ENCODE measurements around the gene KRTAP1-4.
"Not testable (repeated sequence)": the region's sequence is repeated elsewhere in the genome, so short reads cannot be mapped to it uniquely, and the experiment has no call there.

KRTAP1-4 gene

DNA sequence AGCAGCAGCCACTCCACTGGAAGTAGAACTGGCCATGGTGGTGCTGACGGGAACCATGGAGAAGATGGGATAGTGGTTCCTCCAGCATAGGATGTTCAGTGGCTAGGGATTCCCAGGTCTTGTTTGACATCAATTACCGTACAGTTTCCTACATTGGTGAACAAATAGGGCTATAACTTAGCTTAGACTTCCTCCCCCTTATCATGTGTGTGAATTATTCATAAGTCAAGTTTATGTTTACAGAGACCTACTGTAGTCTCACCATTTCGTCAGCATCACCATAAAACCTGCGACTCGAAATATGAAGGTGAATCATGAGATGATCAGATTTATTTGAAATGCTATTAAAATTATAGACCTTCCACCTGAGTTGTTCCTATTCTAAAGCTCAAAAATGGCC, 28.7 kb upstream of the KRTAP1-4 start:
- H3K4me3 ChIP-seq (ENCODE audit: low read length): no peak overlapping the region
- TF ChIP-seq ZNF274 (IDR thresholded peaks at IDR 0.05; ENCODE audit: low read depth, low read length): no peak

DNA sequence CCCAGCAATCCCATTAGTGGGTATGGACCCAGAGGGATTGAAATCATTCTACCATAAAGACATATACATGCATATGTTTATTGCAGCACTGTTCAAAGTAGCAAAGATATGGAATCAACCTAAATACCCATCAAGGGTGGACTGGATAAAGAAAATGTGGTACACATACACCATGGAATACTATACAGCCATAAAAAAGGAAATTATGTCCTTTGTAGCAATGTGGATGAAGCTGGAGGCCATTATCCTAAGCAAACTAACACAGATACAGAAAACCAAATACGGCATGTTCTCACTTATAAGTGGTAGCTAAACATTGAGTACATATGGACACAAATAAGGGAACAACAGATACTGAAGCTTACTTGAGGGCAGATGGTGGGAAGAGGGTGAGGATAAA, 27.6 kb upstream of the KRTAP1-4 start:
- TF ChIP-seq ZNF274 (IDR thresholded peaks at IDR 0.05; ENCODE audit: low read depth, low read length): no peak
- no peak overlapping the region for H3K4me3 ChIP-seq (ENCODE audit: low read length)

DNA sequence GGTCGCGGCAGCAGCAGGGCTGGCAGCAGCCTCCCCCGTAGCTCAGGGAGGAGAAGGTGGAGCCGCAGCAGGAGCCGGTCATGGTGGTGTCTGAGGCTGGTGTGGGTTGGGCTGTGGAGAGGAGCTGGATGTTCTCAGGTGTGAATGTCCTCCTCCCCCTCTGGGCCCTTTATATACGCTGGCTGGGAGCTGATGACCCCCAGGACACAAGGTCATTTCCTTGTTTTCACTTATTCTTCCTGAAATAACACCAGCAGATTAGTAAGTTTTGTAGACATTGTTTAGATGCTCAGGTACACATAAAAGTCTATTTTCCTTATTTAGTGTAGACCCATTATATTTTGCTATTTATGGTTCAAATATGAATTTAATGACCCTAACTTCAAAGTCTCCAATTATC, 25.1 kb upstream of the KRTAP1-4 start, which contains the start of gene KRTAP2-2:
Gene KRTAP2-2, minus strand, starts transcription at position 101 of the 400 bp plus-strand sequence. Its CDS starts 19 bp downstream, at position 82.
- not testable (repeated sequence) for H3K4me3 ChIP-seq (ENCODE audit: low read length)

DNA sequence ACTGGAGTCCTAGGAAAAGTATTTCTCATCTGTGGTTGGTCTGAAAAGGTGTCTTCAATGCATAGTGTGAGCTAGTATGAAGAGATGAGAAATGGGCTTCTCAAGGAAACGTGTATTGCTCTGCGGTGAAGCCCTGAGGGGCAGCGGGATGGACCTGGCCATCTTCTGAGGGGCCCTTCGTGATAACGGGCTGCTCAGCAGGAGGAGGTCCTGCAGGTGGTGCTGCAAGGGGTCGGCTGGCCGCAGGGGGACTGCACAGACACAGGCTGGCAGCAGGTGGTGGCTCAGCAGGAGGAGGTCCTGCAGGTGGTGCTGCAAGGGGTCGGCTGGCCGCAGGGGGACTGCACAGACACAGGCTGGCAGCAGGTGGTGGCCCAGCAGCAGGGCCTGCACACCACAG, 24.6 kb upstream of the KRTAP1-4 start:
- not testable (repeated sequence) for H3K4me3 ChIP-seq (ENCODE audit: low read length)

DNA sequence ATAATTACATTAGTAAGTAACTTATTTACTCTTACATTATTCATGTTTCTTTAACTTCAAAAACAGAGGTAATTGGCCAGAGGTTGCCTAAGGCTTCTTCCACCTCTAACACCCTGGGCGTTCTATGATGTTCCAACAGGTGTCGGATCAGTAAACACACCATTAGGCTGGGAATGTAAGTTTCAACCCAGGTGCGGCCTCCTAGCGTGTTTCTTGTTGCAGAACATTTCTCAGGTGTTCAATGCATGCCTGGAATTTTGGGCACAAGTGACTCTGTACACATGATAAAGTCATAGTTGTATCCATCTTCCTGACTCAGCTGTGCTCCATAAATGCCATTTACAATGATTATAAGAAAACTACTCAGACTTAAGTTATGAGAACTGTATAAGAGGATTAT, 24.0 kb upstream of the KRTAP1-4 start:
- TF ChIP-seq ZNF274 (IDR thresholded peaks at IDR 0.05; ENCODE audit: low read depth, low read length): no peak
- no peak overlapping the region for H3K4me3 ChIP-seq (ENCODE audit: low read length)

DNA sequence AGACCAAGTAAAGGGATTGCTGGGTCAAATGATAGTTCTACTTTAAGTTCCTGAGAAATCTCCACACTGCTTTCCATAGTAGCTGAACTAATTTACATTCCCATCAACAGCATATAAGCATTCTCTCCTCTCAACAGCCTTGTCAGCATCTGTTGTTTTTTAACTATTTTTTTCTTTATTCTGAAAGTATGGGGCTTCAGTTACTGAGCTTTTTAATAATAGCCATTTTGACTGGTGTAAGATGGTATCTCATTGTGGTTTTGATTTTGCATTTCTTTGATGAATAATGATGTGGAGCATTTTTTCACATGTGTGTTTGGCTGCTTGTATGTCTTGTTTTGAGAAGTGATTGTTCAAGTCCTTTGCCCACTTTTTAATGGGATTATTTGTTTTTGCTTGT, 22.6 kb upstream of the KRTAP1-4 start:
- no peak for TF ChIP-seq ZNF274 (IDR thresholded peaks at IDR 0.05; ENCODE audit: low read depth, low read length)

DNA sequence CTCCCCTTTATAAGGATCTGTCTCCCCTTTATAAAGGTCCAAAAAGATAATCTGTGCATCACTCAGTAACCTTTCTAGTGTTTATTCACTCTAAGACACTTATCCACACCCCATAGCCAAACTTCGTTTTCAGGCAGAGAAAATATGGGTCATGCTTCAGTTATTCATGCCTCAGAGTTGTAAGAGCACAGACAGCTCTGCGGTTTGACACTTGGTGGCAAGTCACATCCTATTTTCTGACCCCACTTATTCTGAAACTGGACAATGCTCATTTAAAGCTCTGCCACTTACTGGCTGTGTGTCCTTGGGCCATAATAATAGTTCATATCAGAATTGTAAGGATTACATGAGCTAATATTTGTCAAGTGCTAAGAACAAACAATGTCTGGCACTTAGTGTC, 19.1 kb upstream of the KRTAP1-4 start:
- no peak overlapping the region for H3K4me3 ChIP-seq (ENCODE audit: low read length)
- TF ChIP-seq ZNF274 (IDR thresholded peaks at IDR 0.05; ENCODE audit: low read depth, low read length): no peak

More for the DNA sequence above, 22.6 kb upstream of the KRTAP1-4 start:
- no peak overlapping the region for H3K4me3 ChIP-seq (ENCODE audit: low read length)

DNA sequence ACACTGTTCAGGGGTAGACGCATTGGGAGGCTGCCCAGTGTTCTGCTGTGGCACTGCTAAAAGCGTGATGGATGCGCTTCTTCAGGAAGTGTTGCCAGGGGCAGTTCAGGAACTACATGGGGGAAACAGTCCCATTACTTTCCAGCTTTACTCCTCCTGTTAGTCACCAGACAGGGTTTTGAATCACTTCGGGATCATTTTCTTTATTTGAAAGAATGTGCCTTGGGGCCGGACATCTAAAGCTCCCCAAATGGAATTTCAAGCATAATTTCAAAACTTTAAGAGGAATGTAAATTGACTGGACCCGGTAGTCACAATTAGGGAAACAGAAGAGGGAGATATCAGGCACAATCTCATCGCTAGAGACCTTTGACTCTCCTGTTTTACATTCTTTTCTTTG, 18.4 kb upstream of the KRTAP1-4 start:
- H3K4me3 ChIP-seq (ENCODE audit: low read length): no peak overlapping the region
- TF ChIP-seq ZNF274 (IDR thresholded peaks at IDR 0.05; ENCODE audit: low read depth, low read length): no peak

DNA sequence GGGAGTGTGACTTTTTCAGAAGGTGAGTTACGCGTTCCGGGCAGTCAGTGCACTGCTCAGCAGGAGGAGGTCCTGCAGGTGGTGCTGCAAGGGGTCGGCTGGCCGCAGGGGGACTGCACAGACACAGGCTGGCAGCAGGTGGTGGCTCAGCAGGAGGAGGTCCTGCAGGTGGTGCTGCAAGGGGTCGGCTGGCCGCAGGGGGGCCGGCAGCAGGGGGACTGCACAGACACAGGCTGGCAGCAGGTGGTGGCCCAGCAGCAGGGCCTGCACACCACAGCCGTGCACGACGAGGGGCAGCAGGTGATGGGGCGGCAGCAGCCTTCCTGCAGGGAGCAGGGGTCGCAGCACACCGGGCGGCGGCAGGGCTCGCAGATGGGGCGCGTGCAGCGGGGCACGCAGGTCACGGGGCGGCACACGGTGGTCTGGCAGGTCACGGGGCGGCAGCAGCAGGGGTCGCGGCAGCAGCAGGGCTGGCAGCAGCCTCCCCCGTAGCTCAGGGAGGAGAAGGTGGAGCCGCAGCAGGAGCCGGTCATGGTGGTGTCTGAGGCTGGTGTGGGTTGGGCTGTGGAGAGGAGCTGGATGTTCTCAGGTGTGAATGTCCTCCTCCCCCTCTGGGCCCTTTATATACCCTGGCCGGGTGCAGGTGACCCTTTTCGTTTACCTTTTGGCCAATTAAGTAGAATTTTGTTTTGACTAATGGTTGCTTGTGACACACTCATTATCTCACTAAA, 16.9 kb upstream of the KRTAP1-4 start, which contains the start of gene KRTAP2-1:
Gene KRTAP2-1, minus strand, starts transcription at position 582 of the 731 bp plus-strand sequence. Its CDS starts 49 bp downstream, at position 533.
- not testable (repeated sequence) for H3K4me3 ChIP-seq (ENCODE audit: low read length)

DNA sequence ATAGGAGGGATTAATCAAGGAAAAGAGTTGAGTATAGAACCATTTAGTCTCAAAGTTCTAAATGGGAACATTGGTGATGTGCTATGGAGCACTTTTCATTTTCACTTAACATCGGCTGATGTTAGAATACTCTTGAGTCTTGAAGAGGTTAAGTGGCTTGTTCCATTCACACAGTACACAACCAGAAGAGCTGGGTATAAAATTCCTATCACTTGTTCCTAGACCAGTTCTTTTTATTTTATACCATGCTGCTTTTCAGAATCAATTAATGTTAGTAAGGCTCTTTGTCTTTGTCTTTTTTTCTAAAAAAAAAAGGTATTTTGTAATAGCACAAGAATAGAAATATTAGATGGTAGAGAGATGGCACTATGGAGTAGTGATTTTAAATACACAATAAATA, 13.0 kb upstream of the KRTAP1-4 start:
- H3K4me3 ChIP-seq (ENCODE audit: low read length): no peak overlapping the region
- TF ChIP-seq ZNF274 (IDR thresholded peaks at IDR 0.05; ENCODE audit: low read depth, low read length): no peak

DNA sequence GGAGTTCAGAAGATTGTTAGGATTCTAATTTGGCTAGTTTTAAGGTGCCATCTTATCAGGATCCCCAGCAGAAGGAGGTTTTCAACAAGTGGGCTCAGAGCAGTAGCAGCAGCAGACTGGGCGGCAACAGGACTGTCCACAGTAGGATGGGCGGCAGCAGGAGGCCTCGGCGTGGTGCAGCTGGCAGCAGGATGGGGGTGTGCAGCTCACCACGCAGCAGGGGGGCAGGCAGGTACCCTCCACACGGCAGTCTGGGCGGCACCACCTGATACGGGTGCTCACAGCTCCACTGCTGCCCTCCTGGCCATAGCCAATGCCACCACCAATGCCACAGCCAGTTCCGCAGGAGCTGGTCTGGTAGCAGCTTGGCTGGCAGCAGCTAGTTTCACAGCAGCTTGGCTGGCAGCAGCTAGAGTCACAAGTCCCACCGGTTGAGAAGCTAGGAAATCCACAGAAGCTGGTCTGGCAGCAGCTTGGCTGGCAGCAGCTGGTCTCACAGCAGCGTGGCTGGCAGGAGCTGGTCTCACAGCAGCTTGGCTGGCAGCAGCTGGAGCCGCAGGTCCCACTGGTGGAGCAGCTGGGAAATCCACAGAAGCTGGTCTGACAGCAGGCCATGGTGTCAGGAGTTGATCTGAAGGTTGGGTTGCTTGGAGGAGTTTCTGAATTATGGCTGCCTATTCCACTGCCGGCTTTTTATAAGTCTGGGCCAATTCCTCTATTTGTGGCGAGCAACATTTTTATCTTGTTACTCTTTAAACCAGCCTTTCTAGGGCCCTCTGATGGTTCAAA, 11.0 kb upstream of the KRTAP1-4 start, which contains the start of gene KRTAP1-1:
Gene KRTAP1-1, minus strand, starts transcription at position 668 of the 789 bp plus-strand sequence. Its CDS starts 53 bp downstream, at position 615.
- not testable (repeated sequence) for H3K4me3 ChIP-seq (ENCODE audit: low read length)

DNA sequence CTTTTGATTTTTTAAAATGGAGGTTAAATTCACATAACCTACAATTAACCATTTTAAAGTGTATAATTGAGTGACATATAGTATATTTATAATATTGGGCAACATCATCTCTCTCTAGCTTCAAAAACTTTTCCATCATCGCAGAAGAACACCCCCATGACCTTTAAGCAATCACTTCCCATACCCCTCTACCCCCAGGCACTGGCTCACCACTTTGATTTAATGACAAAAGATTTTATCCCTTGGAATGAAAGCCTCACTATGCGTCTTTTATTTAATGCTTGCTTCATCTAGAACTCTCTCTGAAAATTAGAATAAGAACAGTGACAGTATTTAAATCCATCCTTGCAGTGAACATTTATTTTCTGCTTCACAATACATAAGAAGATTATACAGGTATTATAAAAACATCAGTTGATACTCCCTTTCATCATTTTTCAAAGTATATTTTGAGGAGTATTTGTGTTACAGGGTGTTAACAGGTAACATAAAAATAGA, 7.9 kb upstream of the KRTAP1-4 start:
- no peak for TF ChIP-seq ZNF274 (IDR thresholded peaks at IDR 0.05; ENCODE audit: low read depth, low read length)
- no peak overlapping the region for H3K4me3 ChIP-seq (ENCODE audit: low read length)

DNA sequence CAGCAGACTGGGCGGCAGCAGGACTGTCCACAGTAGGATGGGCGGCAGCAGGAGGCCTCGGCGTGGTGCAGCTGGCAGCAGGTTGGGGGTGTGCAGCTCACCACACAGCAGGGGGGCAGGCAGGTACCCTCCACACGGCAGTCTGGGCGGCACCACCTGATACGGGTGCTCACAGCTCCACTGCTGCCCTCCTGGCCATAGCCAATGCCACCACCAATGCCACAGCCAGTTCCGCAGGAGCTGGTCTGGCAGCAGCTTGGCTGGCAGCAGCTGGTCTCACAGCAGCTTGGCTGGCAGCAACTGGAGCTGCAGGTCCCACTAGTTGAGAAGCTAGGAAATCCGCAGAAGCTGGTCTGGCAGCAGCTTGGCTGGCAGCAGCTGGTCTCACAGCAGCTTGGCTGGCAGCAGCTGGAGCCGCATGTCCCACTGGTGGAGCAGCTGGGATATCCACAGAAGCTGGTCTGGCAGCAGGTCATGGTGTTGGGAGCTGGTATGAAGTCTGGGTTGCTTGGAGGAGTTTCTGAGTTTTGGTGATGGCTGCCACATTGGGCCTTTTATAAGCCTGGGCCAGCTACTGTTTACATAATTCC, 4.4 kb upstream of the KRTAP1-4 start, which contains the start of gene KRTAP1-3:
Gene KRTAP1-3, minus strand, starts transcription at position 529 of the 590 bp plus-strand sequence. Its CDS starts 53 bp downstream, at position 476.
- H3K4me3 ChIP-seq (ENCODE audit: low read length): not testable (repeated sequence)

DNA sequence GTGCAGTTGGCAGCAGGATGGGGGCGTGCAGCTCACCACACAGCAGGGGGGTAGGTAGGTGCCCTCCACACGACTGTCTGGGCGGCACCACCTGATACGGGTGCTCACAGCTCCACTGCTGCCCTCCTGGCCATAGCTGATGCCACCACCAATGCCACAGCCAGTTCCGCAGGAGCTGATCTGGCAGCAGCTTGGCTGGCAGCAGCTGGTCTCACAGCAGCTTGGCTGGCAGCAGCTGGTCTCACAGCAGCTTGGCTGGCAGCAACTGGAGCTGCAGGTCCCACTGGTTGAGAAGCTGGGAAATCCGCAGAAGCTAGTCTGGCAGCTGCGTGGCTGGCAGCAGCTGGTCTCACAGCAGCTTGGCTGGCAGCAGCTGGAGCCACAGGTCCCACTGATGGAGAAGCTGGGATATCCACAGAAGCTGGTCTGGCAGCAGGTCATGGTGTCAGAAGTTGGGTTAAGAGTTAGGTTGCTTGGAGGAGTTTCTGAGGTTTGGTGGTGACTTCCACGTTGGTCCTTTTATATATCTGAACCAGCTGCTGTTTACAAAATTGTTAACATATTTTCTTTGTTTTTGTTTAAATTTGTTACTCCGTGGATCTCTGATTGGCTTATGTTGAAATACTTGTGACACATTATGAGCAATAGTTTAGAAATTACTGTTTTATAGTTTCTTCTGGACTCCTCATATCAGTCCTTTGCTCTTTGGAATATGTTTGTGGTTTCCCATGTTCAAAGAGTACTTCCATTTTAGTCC, 3.1 kb downstream of the KRTAP1-4 start, which contains the start of gene KRTAP1-5:
Gene KRTAP1-5, minus strand, starts transcription at position 494 of the 757 bp plus-strand sequence. Its CDS starts 53 bp downstream, at position 441.
- no peak within 1 kb of the TSS for H3K4me3 ChIP-seq (ENCODE audit: low read length)
- no peak for TF ChIP-seq ZNF274 (IDR thresholded peaks at IDR 0.05; ENCODE audit: low read depth, low read length)

All from GM08714 (cell line).